Fibroblast of pulmonary artery (primary cell): ENCODE data around the gene LINGO1.
A peak's percentile ranks its signal among the peaks of the same experiment; 100 is the strongest.

Experiments used
- DNase-seq: peaks from one replicate; pipeline ENCODE4 v3.0.0-alpha.2; 2010; ENCODE audit warnings: low read depth
- H3K4me3 ChIP-seq: replicated peaks from 2 replicates; pipeline ENCODE4 v1.5.1; 2011; ENCODE audit warnings: low read depth, mild to moderate bottlenecking, control low read depth, low read length, moderate library complexity
- CTCF ChIP-seq: IDR thresholded peaks from 2 replicates; pipeline ENCODE4 v1.5.1; 2011; ENCODE audit warnings: mild to moderate bottlenecking, control low read depth, low read length, inconsistent platforms; ENCODE audit errors: missing control alignments

LINGO1 gene

DNA sequence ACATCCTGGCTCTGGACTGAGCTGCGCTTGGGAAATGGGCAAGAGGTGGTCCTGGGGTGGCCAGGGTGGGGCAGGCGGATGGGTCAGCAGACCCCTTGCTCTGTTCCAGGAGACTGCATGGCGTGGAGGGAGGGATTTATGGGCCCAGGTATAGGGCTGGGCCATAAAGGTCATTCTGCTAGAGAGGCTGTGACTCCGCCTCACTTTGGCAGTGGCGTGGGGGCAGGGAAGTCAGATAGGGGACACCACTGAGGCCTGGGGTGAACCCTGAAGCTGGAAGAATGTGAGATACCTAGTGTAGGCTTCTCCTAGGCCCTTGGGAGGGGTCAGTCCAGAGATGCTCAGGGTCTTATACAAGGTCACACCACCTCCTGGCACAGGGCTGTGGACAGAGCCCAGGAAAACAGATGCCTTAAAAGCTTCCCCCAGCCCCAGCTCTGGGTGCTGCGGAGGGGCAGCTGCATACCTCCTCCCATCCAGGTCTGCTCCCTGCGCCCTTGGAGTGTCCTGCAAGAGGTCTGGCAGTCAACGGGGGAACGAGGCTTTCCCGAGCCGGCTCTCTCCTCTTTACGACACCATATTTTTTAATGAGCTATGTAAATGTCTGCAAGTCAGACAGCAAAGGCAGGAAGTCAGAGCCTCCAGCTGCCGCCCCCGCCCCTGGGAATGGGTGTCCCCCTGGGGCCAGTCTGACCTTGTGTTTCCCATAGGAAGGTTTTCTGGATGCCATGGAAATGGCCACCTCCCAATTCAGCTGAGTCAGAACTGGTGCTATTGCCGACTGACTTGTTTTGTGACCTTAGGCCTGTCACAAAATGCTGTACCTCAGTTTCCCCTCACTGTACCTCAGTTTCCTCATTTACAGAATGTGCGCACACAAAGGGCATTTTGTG lies 26.3 kb downstream of the LINGO1 start:
- no peak for TF ChIP-seq CTCF
- no peak for DNase-seq
- no peak overlapping the region for H3K4me3 ChIP-seq

- no peak for DNase-seq
- no peak for TF ChIP-seq CTCF
- H3K4me3 ChIP-seq, result no peak overlapping the region
Measured at GRCh38 chr15:77605547-77605946, 27.2 kb downstream of the LINGO1 start.

DNA sequence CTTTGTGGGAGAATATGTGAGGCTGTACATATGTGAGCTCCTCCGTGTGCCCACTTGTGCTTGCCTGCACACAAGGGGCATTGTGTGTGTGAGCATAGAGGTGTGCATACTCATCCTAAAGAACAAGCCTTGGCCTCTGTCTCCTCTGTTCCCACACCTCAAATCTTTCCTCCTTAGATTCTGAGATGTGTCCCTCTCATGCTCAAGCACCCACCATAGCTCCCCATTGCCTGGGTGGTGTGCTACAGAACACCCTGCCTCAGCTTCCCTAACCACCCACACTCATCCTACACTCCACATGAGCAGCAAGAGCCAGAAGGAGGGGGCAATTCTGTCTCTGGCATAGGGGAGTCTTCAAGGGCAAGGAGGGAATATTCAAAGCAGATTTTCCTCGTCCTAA lies 27.7 kb downstream of the LINGO1 start:
- H3K4me3 ChIP-seq, result no peak overlapping the region
- TF ChIP-seq CTCF, result no peak
- no peak for DNase-seq

DNA sequence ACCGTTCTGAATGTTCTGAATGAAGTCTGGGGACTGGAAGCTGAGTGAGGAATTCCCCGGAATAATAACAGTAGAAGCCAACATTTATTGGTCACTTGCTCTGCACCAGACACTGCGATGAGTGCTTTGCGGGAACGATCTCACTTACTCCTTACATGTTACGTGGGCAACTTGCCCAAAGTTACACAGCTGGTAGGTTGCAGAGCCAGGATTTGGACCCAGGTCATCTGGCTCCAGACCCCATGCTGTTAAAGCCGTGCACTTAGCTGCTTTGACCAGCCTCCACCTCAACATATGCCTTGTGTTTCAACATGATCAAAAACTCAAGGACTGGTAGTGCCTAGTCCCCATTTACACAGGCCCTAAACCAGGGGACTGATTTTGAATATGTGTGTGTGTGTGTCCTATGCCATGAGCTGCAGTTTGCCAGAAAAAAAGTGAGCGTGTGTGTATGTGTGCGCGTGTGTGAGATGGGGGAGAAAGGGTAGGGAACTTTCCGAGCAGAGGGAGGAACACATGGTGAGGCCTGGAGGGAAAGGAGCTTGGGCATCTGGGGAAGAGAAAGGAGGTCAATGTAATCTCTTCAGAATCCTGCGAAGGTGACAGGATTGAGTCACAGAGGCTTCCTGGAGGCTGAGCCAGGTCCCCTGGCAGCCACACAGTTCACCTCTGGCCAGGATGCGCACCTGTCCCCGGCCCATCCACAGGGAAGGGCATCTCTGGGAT lies 28.9 kb downstream of the LINGO1 start:
- DNase-seq, result no peak
- TF ChIP-seq CTCF, result no peak
- no peak overlapping the region for H3K4me3 ChIP-seq

DNA sequence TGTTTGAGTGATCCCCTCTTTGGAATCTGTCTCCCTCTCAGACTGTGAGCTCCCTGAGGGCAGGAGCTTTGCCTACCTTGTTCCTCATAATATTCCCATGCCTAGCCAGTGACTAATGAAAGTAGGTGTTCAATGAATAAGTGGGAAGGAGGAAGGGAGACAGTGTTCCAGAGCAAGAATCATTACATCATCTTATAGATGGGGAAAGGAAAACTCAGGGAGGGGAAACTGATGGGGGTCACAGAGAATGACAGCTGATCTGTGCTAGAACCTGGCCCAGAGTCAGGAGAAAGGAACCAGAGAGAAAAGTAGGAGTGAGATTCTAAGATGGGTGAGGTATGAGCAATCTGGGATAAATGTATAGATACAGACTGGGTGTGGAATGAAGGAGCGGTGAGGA lies 29.9 kb downstream of the LINGO1 start:
- DNase-seq, result no peak
- no peak overlapping the region for H3K4me3 ChIP-seq
- no peak for TF ChIP-seq CTCF

- no peak for TF ChIP-seq CTCF
- peak; percentile 50 for DNase-seq
Measured at GRCh38 chr15:77599899-77600298, 32.8 kb downstream of the LINGO1 start.

More at GRCh38 chr15:77599899-77600298, 32.8 kb downstream of the LINGO1 start:
- H3K4me3 ChIP-seq, result no peak overlapping the region
